WTC11 (cell line): Measurements from ENCODE around the gene STK39. TPM values are rescaled to one million over a fixed set of nuclear protein-coding genes. Genes with fewer than 3 reads are reported as not detected.

Experiments used
- ATAC-seq: fragments of 200-7000 bp; cut with Tn5 transposase; 2 replicates; pipeline ENCODE4 v1.10.0; 2021; ENCODE audit warnings: mild to moderate bottlenecking, moderate library complexity
- CTCF ChIA-PET: fragments of 300-600 bp; sonication (Branson Sonifier 250); formaldehyde crosslinking; loops from one replicate; lab custom pipeline; 2021; ENCODE audit warnings: antibody characterized with exemption; lab: Charles Lee
- POLR2A ChIA-PET: fragments of 350-600 bp; sonication (Branson Sonifier 250); formaldehyde crosslinking; loops from one replicate; lab custom pipeline; 2021; ENCODE audit warnings: antibody characterized with exemption; lab: Charles Lee
- DNase-seq: peaks from one replicate; pipeline ENCODE4 v3.0.0; 2021; ENCODE audit warnings: low spot score
- H3K27ac Mint-ChIP-seq: 2 replicates; pipeline ENCODE4 v1.8.0; 2021; ENCODE audit warnings: mixed read lengths
- H3K27me3 Mint-ChIP-seq: 2 replicates; pipeline ENCODE4 v1.8.0; 2021; ENCODE audit warnings: low read depth, mild to moderate bottlenecking, moderate library complexity, mixed read lengths
- H3K36me3 Mint-ChIP-seq: 2 replicates; pipeline ENCODE4 v1.8.0; 2021; ENCODE audit warnings: mixed read lengths
- H3K4me1 Mint-ChIP-seq: 2 replicates; pipeline ENCODE4 v1.8.0; 2022; ENCODE audit warnings: mixed read lengths
- H3K4me3 Mint-ChIP-seq: 2 replicates; pipeline ENCODE4 v1.8.0; 2021; ENCODE audit warnings: mild to moderate bottlenecking, moderate library complexity, mixed read lengths
- H3K9me3 Mint-ChIP-seq: 2 replicates; pipeline ENCODE4 v1.8.0; 2021; ENCODE audit warnings: mixed read lengths
- AFF4 ChIP-seq: sonication (generic); formaldehyde crosslinking; IDR thresholded peaks from 2 replicates; pipeline ENCODE4 v1.8.1; 2023; ENCODE audit warnings: mild to moderate bottlenecking, missing genetic modification reagents, borderline replicate concordance
- CDX4 ChIP-seq: fragments of 250-450 bp; sonication (Bioruptor Pico); IDR thresholded peaks from 2 replicates; pipeline ENCODE4 v1.9.0; 2021; ENCODE audit warnings: moderate library complexity, mild to moderate bottlenecking, inconsistent platforms, borderline replicate concordance
- CREM ChIP-seq: sonication (generic); formaldehyde crosslinking; IDR thresholded peaks from 2 replicates; pipeline ENCODE4 v1.8.1; 2022; ENCODE audit warnings: mild to moderate bottlenecking, missing genetic modification reagents, moderate library complexity
- E2F1 ChIP-seq: sonication (generic); formaldehyde crosslinking; IDR thresholded peaks from 2 replicates; pipeline ENCODE4 v1.8.0; 2022; ENCODE audit warnings: mild to moderate bottlenecking, missing genetic modification reagents
- E2F4 ChIP-seq: sonication (generic); formaldehyde crosslinking; IDR thresholded peaks from 2 replicates; pipeline ENCODE4 v1.8.1; 2022; ENCODE audit warnings: low read depth, mild to moderate bottlenecking, moderate library complexity, missing genetic modification reagents, borderline replicate concordance
- EMX1 ChIP-seq: fragments of 250-450 bp; sonication (Bioruptor Pico); IDR thresholded peaks from 2 replicates; pipeline ENCODE4 v1.8.0; 2021; ENCODE audit warnings: mild to moderate bottlenecking
- FOXK1 ChIP-seq: sonication (generic); formaldehyde crosslinking; IDR thresholded peaks from 2 replicates; pipeline ENCODE4 v1.8.0; 2022; ENCODE audit warnings: mild to moderate bottlenecking, moderate library complexity, missing genetic modification reagents
- FOXP1 ChIP-seq: sonication (generic); formaldehyde crosslinking; IDR thresholded peaks from 2 replicates; pipeline ENCODE4 v1.8.0; 2022; ENCODE audit warnings: missing genetic modification reagents, mild to moderate bottlenecking, moderate library complexity, borderline replicate concordance
- NFYB ChIP-seq: sonication (generic); formaldehyde crosslinking; conservative IDR thresholded peaks from 2 replicates; pipeline ENCODE4 v1.8.0; 2022; ENCODE audit warnings: low read depth, missing genetic modification reagents
- SOX15 ChIP-seq: fragments of 250-450 bp; sonication (Bioruptor Pico); IDR thresholded peaks from 2 replicates; pipeline ENCODE4 v1.9.0; 2021; ENCODE audit warnings: mild to moderate bottlenecking
- TCF7 ChIP-seq: sonication (generic); formaldehyde crosslinking; IDR thresholded peaks from 2 replicates; pipeline ENCODE4 v1.8.0; 2022; ENCODE audit warnings: mild to moderate bottlenecking, low read depth, missing genetic modification reagents, moderate library complexity
- TEAD1 ChIP-seq: sonication (generic); formaldehyde crosslinking; IDR thresholded peaks from 2 replicates; pipeline ENCODE4 v1.8.0; 2022; ENCODE audit warnings: mild to moderate bottlenecking, missing genetic modification reagents
- ZNF121 ChIP-seq: sonication (generic); formaldehyde crosslinking; IDR thresholded peaks from 2 replicates; pipeline ENCODE4 v1.8.0; 2023; ENCODE audit warnings: missing genetic modification reagents
- ZNF138 ChIP-seq: sonication (generic); formaldehyde crosslinking; conservative IDR thresholded peaks from 2 replicates; pipeline ENCODE4 v1.8.1; 2022; ENCODE audit warnings: mild to moderate bottlenecking, moderate library complexity, missing genetic modification reagents
- ZNF232 ChIP-seq: sonication (generic); formaldehyde crosslinking; IDR thresholded peaks from 2 replicates; pipeline ENCODE4 v1.8.0; 2022; ENCODE audit warnings: mild to moderate bottlenecking, missing genetic modification reagents
- ZNF671 ChIP-seq: fragments of 250-450 bp; sonication (Bioruptor Pico); IDR thresholded peaks from 2 replicates; pipeline ENCODE4 v1.8.0; 2021; ENCODE audit warnings: mild to moderate bottlenecking
- total RNA-seq: library from RNA; stranded (reverse); gene quantifications from 3 replicates; pipeline ENCODE4 v1.2.3, GENCODE V29; 2021
- TF ChIP-seq, protein P1 (sequence below): sonication (generic); formaldehyde crosslinking; IDR thresholded peaks from 2 replicates; pipeline ENCODE4 v1.8.0; 2022; ENCODE audit warnings: mild to moderate bottlenecking, missing genetic modification reagents
- TF ChIP-seq, protein P2 (sequence below): fragments of 250-450 bp; sonication (Bioruptor Pico); IDR thresholded peaks from 2 replicates; pipeline ENCODE4 v2.1.2; 2022; ENCODE audit warnings: mild to moderate bottlenecking, moderate library complexity

Gene STK39
- total RNA-seq, 1 experiment from 2014 or later: 20.5 TPM

DNA sequence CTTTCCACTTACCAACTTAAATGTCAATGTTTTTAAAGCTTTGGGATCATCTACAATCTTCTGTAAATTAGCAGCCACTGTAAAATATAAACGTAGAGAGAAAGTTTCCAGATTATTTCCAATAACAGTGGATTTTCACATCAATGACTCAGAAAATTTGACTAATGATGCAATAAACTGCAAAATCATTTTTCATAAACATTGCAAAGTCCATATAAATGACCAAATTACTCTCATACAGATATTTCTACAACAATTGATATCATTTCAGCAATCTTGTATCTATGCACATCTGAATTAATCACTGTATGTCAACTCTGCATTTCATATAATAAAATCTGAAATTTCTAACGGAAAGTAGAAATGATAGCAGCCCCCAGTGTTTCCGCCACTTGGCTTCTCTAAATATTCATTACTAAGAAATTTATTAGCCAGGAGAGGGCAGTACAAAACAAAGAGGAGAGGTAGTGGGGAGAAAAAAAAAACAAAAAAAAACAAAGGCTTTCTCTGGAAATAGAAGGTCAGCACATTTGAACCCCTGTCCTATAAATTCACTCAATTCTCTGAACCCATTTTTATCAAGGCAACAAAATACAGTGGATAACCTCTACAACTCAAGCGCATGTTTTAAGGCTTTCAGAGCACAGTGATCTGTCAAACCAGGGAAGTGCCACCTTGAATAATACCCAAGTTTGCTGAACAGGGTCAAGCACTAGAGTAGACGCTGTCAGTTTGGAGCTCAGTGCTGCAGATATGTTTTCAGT is 282.6 kb downstream of the STK39 start:
- ATAC-seq: no peak
- Mint-ChIP-seq H3K4me1 (peaks cover 23% of the 10 kb centered on the region), H3K9me3 (peaks cover 8% of the 10 kb centered on the region), H3K27me3 (no peaks in the 10 kb centered on the region), H3K27ac (no peak overlapping the region), H3K36me3 (peaks cover under 1% of the 10 kb centered on the region), H3K4me3 (no peak overlapping the region)
- DNase-seq: no peak
- no peak for TF ChIP-seq FOXK1
- TF ChIP-seq TCF7 (CRISPR knock-in tag): no peak
- no peak for TF ChIP-seq ZNF671 (CRISPR knock-in tag)
- TF ChIP-seq CREM (CRISPR knock-in tag): no peak
- no peak for TF ChIP-seq NFYB (CRISPR knock-in tag)
- TF ChIP-seq, protein P1, sequence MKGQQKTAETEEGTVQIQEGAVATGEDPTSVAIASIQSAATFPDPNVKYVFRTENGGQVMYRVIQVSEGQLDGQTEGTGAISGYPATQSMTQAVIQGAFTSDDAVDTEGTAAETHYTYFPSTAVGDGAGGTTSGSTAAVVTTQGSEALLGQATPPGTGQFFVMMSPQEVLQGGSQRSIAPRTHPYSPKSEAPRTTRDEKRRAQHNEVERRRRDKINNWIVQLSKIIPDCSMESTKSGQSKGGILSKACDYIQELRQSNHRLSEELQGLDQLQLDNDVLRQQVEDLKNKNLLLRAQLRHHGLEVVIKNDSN: no peak
- TF ChIP-seq AFF4: no peak
- TF ChIP-seq TEAD1 (CRISPR knock-in tag): no peak
- TF ChIP-seq ZNF232 (CRISPR knock-in tag): no peak
- TF ChIP-seq, protein P2, sequence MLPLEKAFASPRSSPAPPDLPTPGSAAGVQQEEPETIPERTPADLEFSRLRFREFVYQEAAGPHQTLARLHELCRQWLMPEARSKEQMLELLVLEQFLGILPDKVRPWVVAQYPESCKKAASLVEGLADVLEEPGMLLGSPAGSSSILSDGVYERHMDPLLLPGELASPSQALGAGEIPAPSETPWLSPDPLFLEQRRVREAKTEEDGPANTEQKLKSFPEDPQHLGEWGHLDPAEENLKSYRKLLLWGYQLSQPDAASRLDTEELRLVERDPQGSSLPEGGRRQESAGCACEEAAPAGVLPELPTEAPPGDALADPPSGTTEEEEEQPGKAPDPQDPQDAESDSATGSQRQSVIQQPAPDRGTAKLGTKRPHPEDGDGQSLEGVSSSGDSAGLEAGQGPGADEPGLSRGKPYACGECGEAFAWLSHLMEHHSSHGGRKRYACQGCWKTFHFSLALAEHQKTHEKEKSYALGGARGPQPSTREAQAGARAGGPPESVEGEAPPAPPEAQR (CRISPR knock-in tag): no peak
- no peak for TF ChIP-seq E2F1 (CRISPR knock-in tag)
- TF ChIP-seq ZNF138 (CRISPR knock-in tag): no peak
- TF ChIP-seq ZNF121: no peak
- no peak for TF ChIP-seq FOXP1 (CRISPR knock-in tag)
- ChIA-PET CTCF (interaction anchor here (0.8 to 2.4 kb wide), 5 partner anchors 86 to 154 kb away, joined by 3 to 22 read pairs (median 5); no protein-coding TSS in a partner anchor), POLR2A (no interaction called here)

DNA sequence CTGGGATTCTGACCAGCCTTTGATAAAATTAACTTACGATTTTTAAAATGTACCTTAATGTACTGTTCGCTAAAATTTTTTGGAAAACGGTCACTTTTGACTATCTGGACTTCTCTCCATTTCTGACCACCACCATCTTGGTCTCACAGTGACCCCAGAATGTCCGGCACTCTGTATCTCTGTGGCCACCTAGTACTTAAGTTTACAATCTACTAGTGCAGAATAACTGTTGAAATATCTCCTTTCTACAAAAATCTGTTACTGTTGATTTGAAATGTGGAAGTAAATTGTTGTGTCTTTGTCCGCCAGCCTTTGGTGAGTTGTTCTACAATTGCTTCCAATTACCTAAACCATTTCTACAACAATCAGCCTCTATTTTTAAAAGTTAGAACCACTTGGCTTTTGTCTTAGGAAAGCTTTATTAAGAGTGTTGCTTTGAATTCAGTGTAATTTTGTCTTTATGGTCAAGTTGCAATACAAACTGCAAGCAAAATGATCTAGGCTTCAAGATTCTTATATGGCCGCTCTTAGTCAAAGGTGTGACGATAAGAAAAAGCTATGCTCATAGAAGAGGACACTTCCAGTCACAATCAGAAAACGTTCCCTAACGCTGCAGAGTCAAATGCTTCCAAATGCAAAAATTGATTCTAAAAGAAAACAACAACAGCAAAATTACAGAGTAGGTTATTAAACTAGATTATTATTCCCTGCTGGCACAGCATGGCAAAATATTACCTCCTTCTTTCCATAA is 283.3 kb downstream of the STK39 start:
- H3K4me3 Mint-ChIP-seq: no peak overlapping the region
- H3K4me1 Mint-ChIP-seq: peaks cover 23% of the 10 kb centered on the region
- no peaks in the 10 kb centered on the region for H3K36me3 Mint-ChIP-seq
- ATAC-seq: no peak
- no peak overlapping the region for H3K27ac Mint-ChIP-seq
- CTCF ChIA-PET: interaction anchor here (1.2 kb wide), 2 partner anchors 155 to 156 kb away, joined by 4 to 5 read pairs; no protein-coding TSS in a partner anchor
- POLR2A ChIA-PET: no interaction called here
- no peak for DNase-seq
- no peaks in the 10 kb centered on the region; the same call in 1 of the 2 replicates for H3K9me3 Mint-ChIP-seq
- H3K27me3 Mint-ChIP-seq: no peaks in the 10 kb centered on the region
- no peak for TF ChIP-seq EMX1 (CRISPR knock-in tag)
- no peak for TF ChIP-seq ZNF671 (CRISPR knock-in tag)
- TF ChIP-seq CDX4: no peak
- TF ChIP-seq E2F4: no peak
- no peak for TF ChIP-seq SOX15 (CRISPR knock-in tag)
- TF ChIP-seq AFF4: no peak
